Esophagus squamous epithelium (tissue), 4 donors: ENCODE data around the gene FMO4.
"Not testable (repeated sequence)": the region's sequence is repeated elsewhere in the genome, so short reads cannot be mapped to it uniquely, and the experiment has no call there.

Experiments
- CTCF ChIP-seq, 6 experiments: fragments of 450-650 bp in 4 of 6; fragments of 200-600 bp in 2 of 6; sonication (generic) in 2 of 6; IDR thresholded peaks; one replicate each; pipeline ENCODE4 v1.5.1; 2016 to 2019; ENCODE audit warnings: antibody characterized with exemption in 6 of 6, mild to moderate bottlenecking in 4 of 6, moderate library complexity in 4 of 6
- POLR2A ChIP-seq, 4 donors: fragments of 450-650 bp; IDR thresholded peaks; one replicate each; pipeline ENCODE4 v1.6.1; 2017; ENCODE audit warnings: antibody characterized with exemption in 4 of 4, mild to moderate bottlenecking in 4 of 4, moderate library complexity in 3 of 4

GRCh38 chr1:171295383-171295782, 18.6 kb upstream of the FMO4 start:
- TF ChIP-seq CTCF, POLR2A (IDR thresholded peaks at IDR 0.05): not testable (repeated sequence)
